G401 (cell line): ENCODE measurements around the gene ZNF568. TPM values are rescaled to one million over a fixed set of nuclear protein-coding genes. Genes with fewer than 3 reads are reported as not detected.

Source experiments
- DNase-seq: peaks from one replicate; pipeline ENCODE4 v3.0.0-alpha.2; 2015; ENCODE audit warnings: low spot score
- in situ Hi-C: cut with HindIII; loops from 2 replicates; pipeline ENCODE4 v1.10.0; 2016; ENCODE audit warnings: low sequenced_read_pairs, mixed read lengths
- total RNA-seq: library from RNA; depleted of rRNA; stranded (reverse); fragments of >200 nt; shearing (Covaris generic); gene quantifications from 2 replicates; pipeline ENCODE4 v1.2.3, GENCODE V29; 2014; rRNA removed

ZNF568 gene
- total RNA-seq, 1 experiment from 2014 or later: 0.14 TPM

DNA sequence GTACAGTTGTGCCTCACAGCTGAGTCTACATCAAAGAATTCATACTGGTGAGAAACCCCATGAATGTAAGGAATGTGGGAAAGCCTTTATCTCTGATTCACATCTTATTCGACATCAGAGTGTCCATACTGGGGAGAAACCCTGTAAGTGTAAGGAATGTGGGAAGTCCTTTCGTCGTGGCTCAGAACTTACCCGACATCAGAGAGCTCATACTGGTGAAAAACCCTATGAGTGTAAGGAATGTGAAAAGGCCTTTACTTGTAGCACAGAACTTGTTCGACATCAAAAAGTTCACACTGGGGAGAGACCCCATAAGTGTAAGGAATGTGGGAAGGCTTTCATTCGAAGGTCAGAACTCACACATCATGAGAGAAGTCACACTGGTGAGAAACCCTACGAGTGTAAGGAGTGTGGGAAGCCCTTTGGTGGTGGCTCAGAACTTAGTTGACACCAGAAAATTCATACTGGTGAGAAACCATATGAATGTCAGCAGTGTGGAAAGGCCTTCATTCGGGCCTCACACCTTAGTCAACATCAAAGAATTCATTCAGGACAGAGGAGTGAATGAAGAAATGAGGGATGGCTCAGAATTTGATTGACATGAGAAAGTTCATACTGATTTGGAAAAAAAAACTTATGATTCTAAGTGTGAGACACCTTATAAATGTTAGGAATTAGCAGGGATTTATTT, 81.2 kb downstream of the ZNF568 start:
- DNase-seq: no peak
- in situ Hi-C loops: no loop called here

- in situ Hi-C loops: no loop called here
- no peak for DNase-seq
These were observed 81.7 kb downstream of the ZNF568 start for GRCh38 chr19:36997843-36998235.

DNA sequence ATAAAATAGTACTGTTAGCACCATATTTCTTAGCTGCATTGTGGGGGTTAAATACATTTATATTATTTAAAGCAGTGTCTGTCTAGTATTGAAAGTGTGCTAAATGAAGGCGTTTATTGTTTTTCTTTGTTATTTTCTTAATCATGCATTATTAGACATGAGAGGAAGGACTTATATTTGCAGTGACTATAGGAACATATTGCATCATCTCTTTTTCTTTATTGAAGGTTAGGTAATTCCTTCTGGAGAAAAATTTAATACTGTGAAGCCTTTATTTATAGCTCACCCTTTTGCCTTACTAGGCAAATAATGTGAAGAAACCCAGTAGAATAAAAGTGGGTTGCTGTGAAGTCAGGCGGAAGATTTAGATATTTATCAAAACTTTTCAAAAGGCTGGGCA, 83.2 kb downstream of the ZNF568 start:
- in situ Hi-C loops: no loop called here
- DNase-seq: no peak

GRCh38 chr19:37007587-37008220, 91.6 kb downstream of the ZNF568 start:
- in situ Hi-C loops: no loop called here
- peak; percentile 10 for DNase-seq

DNA sequence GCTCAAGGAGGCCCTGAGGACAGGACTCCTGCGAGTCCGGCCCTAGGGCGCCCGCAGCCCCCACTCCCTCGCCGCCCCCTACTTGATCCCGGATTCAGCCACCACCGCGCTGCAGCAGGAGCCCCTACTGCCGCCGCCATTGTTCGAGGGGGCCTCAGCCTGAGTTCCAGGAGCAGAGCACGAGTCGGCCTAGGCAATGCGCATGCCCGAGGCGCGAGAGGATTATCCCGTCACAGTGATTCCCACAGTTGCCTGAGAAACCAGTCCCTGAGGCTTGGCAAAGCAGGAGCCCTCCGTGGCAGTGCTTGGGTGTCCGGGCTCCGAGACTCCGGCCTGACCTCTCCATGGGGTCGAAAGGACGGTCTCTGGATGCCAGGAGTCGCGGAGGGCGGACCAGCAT, 93.7 kb downstream of the ZNF568 start:
- in situ Hi-C loops: no loop called here
- no peak for DNase-seq

DNA sequence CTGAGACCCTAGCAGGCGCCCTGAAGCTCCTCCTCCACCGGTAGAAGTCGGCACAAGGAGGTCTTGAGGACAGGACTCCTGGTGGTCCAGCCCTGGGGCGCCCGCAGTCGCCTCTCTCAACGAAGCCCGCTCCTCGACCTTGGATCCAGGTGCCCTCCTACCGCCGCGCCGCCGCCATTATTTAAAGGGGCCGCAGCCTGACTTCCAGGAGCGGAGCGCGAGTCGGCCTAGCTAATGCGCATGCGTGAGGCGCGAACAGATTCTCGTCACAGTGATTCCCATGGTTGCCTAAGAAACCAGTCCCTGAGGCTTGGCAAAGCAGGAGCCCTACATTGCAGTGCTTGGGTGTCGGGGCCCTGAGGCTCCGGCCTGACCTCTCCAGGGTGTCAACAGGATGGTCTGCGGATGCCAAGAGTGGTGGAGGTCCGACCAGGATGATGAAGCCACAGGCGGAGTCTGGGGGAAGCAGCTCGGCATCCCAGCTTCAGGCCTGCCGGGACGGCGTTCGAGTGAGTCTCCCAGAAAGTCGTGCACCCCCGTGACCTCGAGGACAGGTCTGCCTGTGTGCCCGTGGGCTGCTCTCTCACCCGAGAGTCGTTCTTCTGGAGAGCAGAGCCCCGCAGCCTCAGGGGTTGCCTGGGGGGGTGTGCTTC, 96.1 kb downstream of the ZNF568 start:
- in situ Hi-C loops: no loop called here
- DNase-seq: no peak

- no peak for DNase-seq
- in situ Hi-C loops: no loop called here
These were observed 98.3 kb downstream of the ZNF568 start for GRCh38 chr19:37014456-37014855.

DNA sequence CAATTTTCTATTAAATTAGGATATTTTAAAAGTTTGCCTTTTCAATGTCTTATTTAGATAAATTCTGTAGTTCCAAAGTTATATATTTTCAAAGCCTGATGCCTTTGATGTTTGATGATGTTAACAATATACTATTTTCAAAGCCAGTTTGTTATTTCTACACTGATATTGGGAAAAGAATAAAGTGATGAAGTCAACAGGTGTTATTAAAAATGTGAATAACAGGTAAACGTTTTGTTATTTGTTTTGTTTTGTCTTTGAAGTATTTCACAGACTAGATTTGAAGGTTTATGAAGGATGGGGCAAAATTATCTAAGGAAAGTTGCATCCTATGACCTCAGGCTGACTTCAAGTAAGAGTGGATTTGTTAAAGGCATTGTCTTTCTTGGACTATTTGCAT, 129.0 kb downstream of the ZNF568 start:
- no peak for DNase-seq
- in situ Hi-C loops: no loop called here

Other genes starting within 250 kb of the ZNF568 start
- gene ZNF461, start 249.5 kb upstream of the ZNF568 start, total RNA-seq: 0.62 and 8.3 TPM in 2 replicates
- 5.9 and 8.7 TPM in 2 replicates for gene ZNF567, start 228.7 kb upstream of the ZNF568 start, total RNA-seq
- 2.6 and 3.8 TPM in 2 replicates for gene ZNF850, start 143.5 kb upstream of the ZNF568 start, total RNA-seq
- gene ZNF790, start 77.9 kb upstream of the ZNF568 start, total RNA-seq: 1.1 and 2.1 TPM in 2 replicates
- gene ZNF345, start 65.5 kb upstream of the ZNF568 start, total RNA-seq: 1.8 and 2.1 TPM in 2 replicates
- gene ZNF829, start within 50 bp of the ZNF568 start, total RNA-seq: not detected in 2 replicates
- 8.7 and 19.3 TPM in 2 replicates for gene ZNF420, start 162.1 kb downstream of the ZNF568 start, total RNA-seq